ENCODE data around the gene BHMT2. TPM values are rescaled to one million over a fixed set of nuclear protein-coding genes. Genes with fewer than 3 reads are reported as not detected.

BHMT2 gene
- total RNA-seq, 1 donor from 2014 or later, result not detected

GRCh38 chr5:79075646-79076426 lies 6.3 kb downstream of the BHMT2 start:
- H3K27ac Mint-ChIP-seq, result no peak overlapping the region
- Histone ChIP-seq H2AFZ (replicated peaks) (no peak overlapping the region), H3K4me3 (no peak overlapping the region), H3K79me2 (ENCODE audit: low read depth) (no peaks in the 10 kb centered on the region), H3K4me2 (no peak overlapping the region), H4K20me1 (ENCODE audit: low read depth) (no peaks in the 10 kb centered on the region), H3K4me1 (no peaks in the 10 kb centered on the region), H3K9ac (no peak overlapping the region), H3F3A (ENCODE audit: low read depth) (no peaks in the 10 kb centered on the region), H3K36me3 (no peaks in the 10 kb centered on the region), H3K27ac (no peak overlapping the region), H3K27me3 (no peaks in the 10 kb centered on the region), H3K9me3 (ENCODE audit: low read depth) (no peaks in the 10 kb centered on the region)
- peaks cover 7% of the 10 kb centered on the region for H3K36me3 Mint-ChIP-seq
- TF ChIP-seq CTCF (IDR thresholded peaks at IDR 0.05), result no peak
- TF ChIP-seq EZH2 (IDR thresholded peaks at IDR 0.05), result no peak
- no peak for TF ChIP-seq EZH2phosphoT487 (IDR thresholded peaks at IDR 0.05)
- peaks cover 9% of the 10 kb centered on the region for H3K4me1 Mint-ChIP-seq
- peaks cover 8% of the 10 kb centered on the region for H3K27me3 Mint-ChIP-seq (ENCODE audit: insufficient read depth, low read depth)
- no peak for DNase-seq (ENCODE audit: low spot score)
- no peak overlapping the region for H3K4me3 Mint-ChIP-seq
- H3K9me3 Mint-ChIP-seq, result peaks cover 24% of the 10 kb centered on the region

GRCh38 chr5:79076819-79077218 lies 7.3 kb downstream of the BHMT2 start:
- Histone ChIP-seq H3K27me3 (no peaks in the 10 kb centered on the region), H3K36me3 (no peaks in the 10 kb centered on the region), H3K9ac (no peak overlapping the region), H4K20me1 (ENCODE audit: low read depth) (no peaks in the 10 kb centered on the region), H3K4me2 (no peak overlapping the region), H2AFZ (replicated peaks) (no peak overlapping the region), H3K79me2 (ENCODE audit: low read depth) (no peaks in the 10 kb centered on the region), H3K27ac (no peak overlapping the region), H3K4me3 (no peak overlapping the region), H3F3A (ENCODE audit: low read depth) (no peaks in the 10 kb centered on the region), H3K4me1 (no peaks in the 10 kb centered on the region), H3K9me3 (ENCODE audit: low read depth) (no peaks in the 10 kb centered on the region)
- Mint-ChIP-seq H3K27ac (no peak overlapping the region), H3K4me3 (no peak overlapping the region), H3K36me3 (peaks cover 7% of the 10 kb centered on the region), H3K27me3 (ENCODE audit: insufficient read depth, low read depth) (peaks cover 8% of the 10 kb centered on the region), H3K9me3 (peaks cover 24% of the 10 kb centered on the region), H3K4me1 (peaks cover 2% of the 10 kb centered on the region)
- DNase-seq (ENCODE audit: low spot score), result no peak
- no peak for TF ChIP-seq EZH2 (IDR thresholded peaks at IDR 0.05)
- no peak for TF ChIP-seq CTCF (IDR thresholded peaks at IDR 0.05)
- no peak for TF ChIP-seq EZH2phosphoT487 (IDR thresholded peaks at IDR 0.05)

GRCh38 chr5:79077680-79078365 lies 8.3 kb downstream of the BHMT2 start:
- Mint-ChIP-seq H3K4me3 (no peak overlapping the region), H3K27ac (no peak overlapping the region), H3K4me1 (peaks cover 2% of the 10 kb centered on the region), H3K9me3 (peaks cover 20% of the 10 kb centered on the region), H3K27me3 (ENCODE audit: insufficient read depth, low read depth) (peaks cover 6% of the 10 kb centered on the region), H3K36me3 (peaks cover 5% of the 10 kb centered on the region)
- Histone ChIP-seq H4K20me1 (ENCODE audit: low read depth) (no peaks in the 10 kb centered on the region), H3K27me3 (no peaks in the 10 kb centered on the region), H3K9me3 (ENCODE audit: low read depth) (no peaks in the 10 kb centered on the region), H3K9ac (no peak overlapping the region), H3K79me2 (ENCODE audit: low read depth) (no peaks in the 10 kb centered on the region), H2AFZ (replicated peaks) (no peak overlapping the region), H3K4me3 (no peak overlapping the region), H3K4me2 (no peak overlapping the region), H3F3A (ENCODE audit: low read depth) (no peaks in the 10 kb centered on the region), H3K27ac (no peak overlapping the region), H3K36me3 (no peaks in the 10 kb centered on the region), H3K4me1 (no peaks in the 10 kb centered on the region)
- DNase-seq (ENCODE audit: low spot score), result no peak
- TF ChIP-seq CTCF (IDR thresholded peaks at IDR 0.05) (no peak), EZH2phosphoT487 (IDR thresholded peaks at IDR 0.05) (no peak), EZH2 (IDR thresholded peaks at IDR 0.05) (no peak)
